Endothelial cell of umbilical vein (primary cell): ENCODE results near the gene SUPT3H.

Source experiments
- EZH2 ChIP-seq: IDR thresholded peaks from 2 replicates; pipeline ENCODE4 v1.6.1; 2012; ENCODE audit warnings: borderline replicate concordance, low read depth, mild to moderate bottlenecking, moderate library complexity, low read length, inconsistent platforms; ENCODE audit not compliant: severe bottlenecking
- GATA2 ChIP-seq: IDR thresholded peaks from 2 replicates; pipeline ENCODE4 v1.7.0; 2011; ENCODE audit warnings: low read depth, mild to moderate bottlenecking, moderate library complexity, mixed read lengths, low read length; ENCODE audit not compliant: insufficient read length, insufficient read depth
- POLR2A ChIP-seq: IDR thresholded peaks from 2 replicates; pipeline ENCODE4 v1.6.1; 2012; ENCODE audit warnings: low read depth, mild to moderate bottlenecking, control low read depth, low read length
- POLR2AphosphoS5 ChIP-seq: IDR thresholded peaks from 2 replicates; pipeline ENCODE4 v1.6.1; 2012; ENCODE audit warnings: low read depth, mild to moderate bottlenecking, control low read depth, low read length, moderate library complexity; ENCODE audit not compliant: insufficient read depth
- TF ChIP-seq, protein P1 (sequence below): IDR thresholded peaks from 2 replicates; pipeline ENCODE4 v1.6.1; 2011; ENCODE audit not compliant: insufficient read depth, insufficient read length
- TF ChIP-seq, protein P2 (sequence below), 2 donors: IDR thresholded peaks; 1 replicate in 1 of 2; 2 replicates in 1 of 2; pipeline ENCODE4 v1.5.1; 2011; ENCODE audit warnings: low read length in 2 of 2, mild to moderate bottlenecking in 2 of 2, moderate library complexity in 2 of 2, control low read depth in 1 of 2, inconsistent platforms in 1 of 2, low read depth in 1 of 2; ENCODE audit not compliant: insufficient read depth in 1 of 2; ENCODE audit errors: extremely low read depth in 1 of 2

DNA sequence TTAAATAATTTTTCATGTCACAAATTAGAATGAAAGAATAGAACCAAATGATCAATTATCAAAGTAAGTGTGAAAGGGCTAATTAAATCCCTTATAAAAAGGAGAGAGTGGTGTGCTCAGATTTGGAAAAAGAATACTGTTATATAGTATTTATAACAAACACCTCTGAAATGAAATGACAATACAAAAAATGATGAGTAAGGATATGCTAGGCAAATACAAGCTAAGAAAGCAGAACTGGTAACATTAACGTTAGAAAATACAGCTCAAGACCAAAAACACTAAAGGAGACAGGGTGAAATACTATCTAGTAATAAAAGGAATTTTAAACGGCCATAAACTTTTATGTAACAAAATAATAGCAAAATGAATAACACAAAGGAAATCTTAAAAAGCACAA is 373.8 kb downstream of the SUPT3H start:
- TF ChIP-seq, protein P1, sequence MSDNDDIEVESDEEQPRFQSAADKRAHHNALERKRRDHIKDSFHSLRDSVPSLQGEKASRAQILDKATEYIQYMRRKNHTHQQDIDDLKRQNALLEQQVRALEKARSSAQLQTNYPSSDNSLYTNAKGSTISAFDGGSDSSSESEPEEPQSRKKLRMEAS: no peak
- TF ChIP-seq, protein P2, sequence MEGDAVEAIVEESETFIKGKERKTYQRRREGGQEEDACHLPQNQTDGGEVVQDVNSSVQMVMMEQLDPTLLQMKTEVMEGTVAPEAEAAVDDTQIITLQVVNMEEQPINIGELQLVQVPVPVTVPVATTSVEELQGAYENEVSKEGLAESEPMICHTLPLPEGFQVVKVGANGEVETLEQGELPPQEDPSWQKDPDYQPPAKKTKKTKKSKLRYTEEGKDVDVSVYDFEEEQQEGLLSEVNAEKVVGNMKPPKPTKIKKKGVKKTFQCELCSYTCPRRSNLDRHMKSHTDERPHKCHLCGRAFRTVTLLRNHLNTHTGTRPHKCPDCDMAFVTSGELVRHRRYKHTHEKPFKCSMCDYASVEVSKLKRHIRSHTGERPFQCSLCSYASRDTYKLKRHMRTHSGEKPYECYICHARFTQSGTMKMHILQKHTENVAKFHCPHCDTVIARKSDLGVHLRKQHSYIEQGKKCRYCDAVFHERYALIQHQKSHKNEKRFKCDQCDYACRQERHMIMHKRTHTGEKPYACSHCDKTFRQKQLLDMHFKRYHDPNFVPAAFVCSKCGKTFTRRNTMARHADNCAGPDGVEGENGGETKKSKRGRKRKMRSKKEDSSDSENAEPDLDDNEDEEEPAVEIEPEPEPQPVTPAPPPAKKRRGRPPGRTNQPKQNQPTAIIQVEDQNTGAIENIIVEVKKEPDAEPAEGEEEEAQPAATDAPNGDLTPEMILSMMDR (IDR thresholded peaks at IDR 0.05; ENCODE audit: extremely low read depth in 1 of 2, insufficient read depth in 1 of 2, low read depth in 1 of 2, low read length in 2 of 2): no peak
- TF ChIP-seq EZH2: no peak
- TF ChIP-seq POLR2AphosphoS5: no peak
- TF ChIP-seq POLR2A: no peak
- TF ChIP-seq GATA2: no peak
